Measurements from ENCODE around the gene ZBTB16.

The ZBTB16 gene

DNA sequence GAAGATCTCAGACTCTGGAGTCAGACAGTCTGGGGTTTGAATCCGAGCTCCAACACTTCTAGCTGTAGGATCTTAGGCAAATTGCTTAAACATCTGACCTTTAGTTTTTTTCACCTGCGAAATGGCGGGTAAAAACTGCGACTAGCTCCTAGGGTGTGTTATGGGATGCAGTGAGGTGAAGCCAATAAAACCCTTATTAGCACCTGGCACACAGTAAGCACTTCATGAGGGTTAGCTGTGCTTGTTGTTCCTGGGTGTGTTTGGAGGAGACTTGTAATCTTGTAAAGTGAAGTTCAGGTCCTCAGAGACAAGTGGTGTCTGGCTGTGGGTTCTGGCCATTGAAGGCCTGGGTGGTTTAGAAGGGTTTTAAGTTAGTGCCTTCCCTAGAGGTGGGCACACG, 68.9 kb downstream of the ZBTB16 start:
- no peak for DNase-seq (ENCODE audit: low read depth in 2 of 2, low spot score in 1 of 2)

DNA sequence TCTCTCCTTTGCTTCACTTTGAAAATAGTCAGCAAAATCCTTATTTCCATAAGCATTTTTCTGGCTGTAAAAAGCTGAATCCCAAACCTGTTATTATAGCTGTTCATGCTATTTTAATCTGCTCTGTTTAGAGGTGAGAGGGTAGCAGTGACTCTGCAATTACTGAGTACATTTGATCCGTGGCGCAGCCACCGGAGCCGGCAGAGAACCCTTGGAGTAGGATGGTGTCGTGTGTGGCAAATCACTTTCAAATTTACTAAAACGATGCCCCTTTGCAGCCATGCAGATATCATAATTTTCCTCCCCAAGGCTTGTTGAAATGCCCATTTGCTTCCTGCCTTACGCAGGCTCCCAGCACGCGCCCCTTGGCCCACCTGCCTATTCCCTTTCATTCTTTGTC, 69.6 kb downstream of the ZBTB16 start:
- no peak for DNase-seq (ENCODE audit: low read depth in 2 of 2, low spot score in 1 of 2)

DNA sequence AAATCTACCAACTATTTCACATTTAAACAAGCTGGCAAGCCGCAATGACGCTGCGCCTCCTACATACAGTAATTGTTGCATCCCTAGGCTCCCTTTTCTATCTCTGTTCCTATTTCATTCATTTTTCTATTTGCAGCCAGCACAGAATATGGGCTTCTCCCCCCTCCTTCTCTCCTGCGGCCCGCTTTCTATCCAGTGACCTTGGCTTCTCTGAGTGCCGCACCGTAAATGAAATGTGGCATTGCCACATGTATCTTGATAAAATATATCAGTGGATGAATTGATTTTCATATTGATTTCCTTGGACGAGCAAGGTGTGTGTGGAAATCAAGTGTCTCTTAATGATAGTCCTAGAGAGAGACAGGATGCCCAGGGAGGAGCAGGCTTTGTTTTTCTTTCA, 70.2 kb downstream of the ZBTB16 start:
- no peak for DNase-seq (ENCODE audit: low read depth in 2 of 2, low spot score in 1 of 2)

DNA sequence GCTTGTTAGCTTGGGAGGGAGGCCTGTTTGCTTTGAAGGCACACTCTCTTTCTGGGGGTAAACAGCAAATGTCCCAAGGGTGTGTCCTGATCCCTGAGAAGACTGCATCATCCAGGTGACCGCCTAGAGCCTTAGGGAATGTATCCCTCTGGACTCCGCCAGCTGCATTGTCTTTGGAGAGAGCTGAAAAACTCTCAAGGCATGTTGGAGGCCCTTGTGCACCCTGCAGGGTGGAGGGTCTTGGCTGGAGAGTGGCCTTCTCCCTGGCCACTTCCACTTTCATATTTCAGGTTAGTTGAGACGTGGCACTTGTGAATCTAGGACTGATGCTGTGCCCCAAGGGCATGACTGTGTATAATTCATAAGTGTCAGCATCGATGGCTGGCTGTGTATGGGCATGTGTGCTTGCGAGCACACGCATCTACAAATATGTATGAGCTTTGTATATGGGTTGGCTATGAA, 70.6 kb downstream of the ZBTB16 start:
- DNase-seq (ENCODE audit: low read depth in 2 of 2, low spot score in 1 of 2), result no peak

DNA sequence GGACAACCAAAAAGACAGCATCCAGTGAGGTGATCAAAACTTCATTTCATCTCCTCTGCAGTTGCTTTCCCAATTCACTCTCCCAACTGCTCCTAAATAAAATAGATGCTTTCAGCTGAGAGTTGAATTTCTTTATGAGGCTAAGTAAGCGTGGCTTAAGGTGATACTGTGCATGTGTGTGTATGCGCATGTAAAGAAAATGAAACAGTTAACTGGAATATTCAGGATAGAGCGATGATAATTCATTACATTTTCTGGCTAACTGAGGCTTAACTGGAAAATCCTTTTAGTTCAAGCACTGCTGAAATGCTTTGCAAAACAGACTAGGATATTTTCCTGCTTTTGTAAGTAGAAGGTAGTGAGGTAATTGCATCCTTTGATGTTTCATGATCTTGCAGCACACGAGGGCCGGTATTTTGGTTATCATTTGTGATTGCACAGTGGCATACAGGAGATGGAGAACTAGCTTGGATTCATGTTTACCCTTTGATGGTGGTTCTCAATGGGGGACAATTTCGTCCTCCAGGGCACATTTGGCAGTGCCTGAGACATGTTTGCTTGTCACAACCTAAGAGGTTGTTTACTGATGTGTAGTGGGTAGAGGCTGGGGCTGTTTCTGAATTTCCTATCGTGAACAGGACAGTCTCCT, 71.2 kb downstream of the ZBTB16 start:
- no peak for DNase-seq (ENCODE audit: low read depth in 2 of 2, low spot score in 1 of 2)

DNA sequence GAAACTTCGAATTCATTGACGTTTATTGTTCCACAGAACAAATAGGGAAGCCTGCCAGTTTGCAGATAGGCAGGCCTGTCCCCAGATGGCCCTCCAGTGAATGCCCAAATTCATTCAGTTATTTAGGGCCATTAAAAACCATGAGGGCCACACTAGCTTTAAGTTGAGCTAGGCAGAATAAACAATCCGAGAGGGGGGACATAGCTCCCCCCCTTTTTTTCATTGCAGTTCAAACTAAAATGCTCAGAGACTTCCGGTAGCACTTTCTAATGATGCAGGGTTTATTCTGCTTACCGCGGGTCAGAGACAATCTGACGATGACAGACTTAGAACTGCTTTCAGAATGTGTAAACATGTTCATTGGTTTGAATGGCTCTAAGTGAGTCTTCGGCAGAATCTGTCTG, 72.0 kb downstream of the ZBTB16 start:
- DNase-seq (ENCODE audit: low read depth in 2 of 2, low spot score in 1 of 2), result no peak

DNA sequence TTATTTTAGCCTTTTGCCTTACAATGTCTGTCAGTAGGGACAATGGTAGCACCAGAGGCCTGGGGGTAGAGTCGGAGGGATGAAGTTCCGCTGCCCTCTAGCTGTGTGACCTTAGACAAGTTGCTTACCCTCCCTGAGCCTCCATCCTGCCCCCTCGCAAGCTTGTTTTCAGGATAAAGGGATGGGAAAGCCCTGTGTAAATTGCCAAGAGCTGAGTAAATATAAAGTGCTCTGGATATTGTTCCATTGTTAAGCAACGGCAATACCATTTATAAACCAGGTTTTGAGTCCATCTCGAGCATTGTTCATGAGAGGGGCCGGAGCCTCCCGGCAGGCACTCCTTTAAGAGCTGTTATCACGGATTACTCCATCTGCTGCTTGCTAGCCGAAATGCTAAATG, 72.9 kb downstream of the ZBTB16 start:
- no peak for DNase-seq (ENCODE audit: low read depth in 2 of 2, low spot score in 1 of 2)

DNA sequence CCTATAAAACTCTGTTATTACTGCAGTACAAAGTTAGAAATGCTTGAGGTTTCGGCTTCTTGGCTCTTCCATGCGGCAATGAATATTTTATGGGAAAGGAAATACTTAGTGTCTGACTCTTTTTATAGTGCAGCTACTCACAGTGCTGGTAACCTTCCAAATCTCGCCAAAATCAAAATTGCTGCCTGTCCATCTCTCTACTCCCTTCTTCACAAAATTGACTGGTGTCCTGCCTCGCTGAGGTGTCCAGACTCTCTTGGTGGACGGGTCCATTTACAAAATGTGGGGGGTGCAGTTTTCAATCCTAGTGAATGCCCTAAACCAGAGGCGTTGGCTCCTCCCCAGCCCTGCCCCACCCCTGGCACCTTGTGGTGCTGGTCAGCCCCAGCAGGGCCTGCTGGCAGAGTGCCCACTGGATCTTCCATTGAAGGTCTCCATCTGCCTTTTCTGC, 73.5 kb downstream of the ZBTB16 start:
- DNase-seq (ENCODE audit: low read depth in 2 of 2, low spot score in 1 of 2), result no peak

DNA sequence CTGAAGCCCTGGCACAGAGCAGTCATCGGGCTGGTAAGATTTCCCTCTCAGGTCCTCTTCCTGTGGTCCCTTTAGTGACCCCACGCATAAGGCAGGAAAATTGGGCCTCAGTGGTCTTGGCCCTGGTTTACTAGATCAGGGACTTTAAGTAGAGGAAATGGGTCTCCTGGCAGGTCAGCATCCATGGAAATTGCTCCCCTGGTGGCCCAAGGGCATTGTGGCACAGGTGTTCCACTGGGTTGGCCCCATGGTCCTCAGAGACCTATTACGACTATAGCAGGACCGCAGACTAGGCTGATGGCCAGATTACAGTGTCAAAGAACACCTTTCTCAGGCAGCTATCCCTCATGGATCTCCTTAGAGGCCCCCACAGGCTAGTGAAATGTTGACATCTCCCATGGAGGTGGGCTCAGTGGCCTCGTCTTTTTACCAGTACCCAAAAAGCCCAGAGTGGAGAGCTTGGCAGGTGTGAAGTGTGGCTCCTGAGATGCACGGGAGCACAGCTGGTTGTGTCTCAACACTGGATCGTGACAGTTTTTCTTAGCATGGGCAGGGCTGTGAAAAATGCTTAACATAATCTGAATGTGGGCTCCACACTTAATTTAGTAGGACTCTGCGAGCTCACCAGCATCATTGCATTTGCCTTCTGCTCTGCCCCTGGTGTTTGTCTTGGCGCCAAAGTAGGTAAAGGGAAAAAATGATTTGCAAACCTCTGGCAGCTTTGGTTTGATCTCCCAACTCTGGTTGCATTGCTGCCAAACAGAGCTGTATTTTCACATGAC, 74.2 kb downstream of the ZBTB16 start:
- DNase-seq (ENCODE audit: low read depth in 2 of 2, low spot score in 1 of 2), result no peak

DNA sequence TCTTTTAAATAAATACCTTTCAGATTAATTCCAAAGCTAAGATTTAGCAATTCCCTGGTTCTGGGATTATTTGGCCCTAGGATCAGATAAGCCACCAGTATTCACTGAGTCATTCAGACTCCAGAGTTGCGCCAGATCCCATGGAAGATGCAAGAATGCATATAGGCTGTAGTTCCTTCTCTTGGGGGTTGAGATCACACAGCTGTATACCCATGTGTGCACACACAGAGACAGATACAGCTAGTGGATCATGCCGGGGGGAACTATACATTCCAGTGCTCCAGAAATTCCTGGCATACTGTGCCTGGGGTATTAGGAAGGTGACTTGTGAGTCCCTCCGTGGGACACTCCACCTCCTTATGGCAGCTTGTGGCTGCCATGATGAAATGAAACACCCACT, 75.4 kb downstream of the ZBTB16 start:
- no peak for DNase-seq (ENCODE audit: low read depth in 2 of 2, low spot score in 1 of 2)

DNA sequence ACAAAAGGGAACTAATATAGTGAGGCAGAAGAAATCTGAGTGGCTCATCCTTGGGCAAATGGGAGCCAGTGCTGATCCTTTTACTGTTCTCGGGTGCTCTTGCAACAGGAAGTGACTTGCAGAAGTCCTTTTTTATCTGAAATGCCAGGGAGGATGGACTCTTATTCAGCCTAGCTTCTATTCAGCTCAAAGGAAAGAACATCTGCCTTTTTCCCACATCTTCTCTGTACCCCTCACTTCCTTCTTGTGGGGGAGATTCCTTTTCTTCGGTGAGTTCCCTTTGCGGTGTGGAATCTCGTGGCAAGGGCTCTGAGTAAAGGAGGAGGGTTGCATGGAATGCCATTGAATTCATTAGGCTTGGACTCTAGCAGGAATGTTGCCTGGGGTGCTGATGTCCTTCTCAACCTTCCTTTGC, 76.2 kb downstream of the ZBTB16 start:
- DNase-seq (ENCODE audit: low read depth in 2 of 2, low spot score in 1 of 2), result no peak

DNA sequence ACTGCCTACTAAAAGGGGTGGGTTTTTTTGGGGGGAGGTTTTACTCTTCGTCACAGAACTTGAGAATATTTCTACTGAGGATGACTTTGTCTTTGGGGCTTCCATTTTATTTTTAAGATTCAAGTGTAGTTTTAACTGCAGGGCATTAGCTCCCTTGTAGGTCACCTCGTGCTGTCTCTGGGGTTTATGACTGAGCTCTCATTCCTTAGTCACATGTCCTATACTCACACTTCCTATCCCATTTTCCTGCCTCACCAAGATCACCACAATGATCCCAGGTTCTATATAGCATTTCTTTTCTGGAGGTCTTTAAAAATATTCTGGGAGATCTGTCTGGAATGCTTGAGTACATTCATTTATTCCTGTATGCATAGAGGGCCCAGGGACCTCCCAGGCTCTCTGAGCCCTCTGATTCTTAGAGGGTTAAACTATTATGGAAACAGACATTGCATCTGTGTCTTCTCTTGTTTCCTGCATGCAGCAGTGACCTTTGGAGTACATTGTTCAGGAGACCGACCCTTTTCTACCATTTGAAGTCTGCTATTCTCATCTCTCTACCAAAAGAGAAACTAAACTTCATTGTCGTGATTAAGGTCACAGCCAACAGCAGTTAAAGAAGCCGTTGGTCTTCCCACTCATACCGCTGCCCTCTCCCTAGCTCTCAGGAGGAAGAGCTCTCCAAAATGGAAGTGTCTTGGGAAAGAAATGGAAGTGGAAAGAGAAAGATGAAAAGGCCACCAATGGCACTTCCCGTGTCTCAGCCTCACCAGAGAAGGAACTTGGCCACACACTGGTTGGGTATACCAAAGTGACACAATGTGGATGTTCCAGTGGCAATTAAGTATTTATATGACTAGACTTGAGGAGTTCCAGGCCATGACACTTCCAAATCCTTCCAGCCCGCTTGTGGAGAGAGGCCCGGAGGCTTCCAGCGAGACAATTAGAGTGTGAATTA, 77.5 kb downstream of the ZBTB16 start:
- no peak for DNase-seq (ENCODE audit: low read depth in 2 of 2, low spot score in 1 of 2)

DNA sequence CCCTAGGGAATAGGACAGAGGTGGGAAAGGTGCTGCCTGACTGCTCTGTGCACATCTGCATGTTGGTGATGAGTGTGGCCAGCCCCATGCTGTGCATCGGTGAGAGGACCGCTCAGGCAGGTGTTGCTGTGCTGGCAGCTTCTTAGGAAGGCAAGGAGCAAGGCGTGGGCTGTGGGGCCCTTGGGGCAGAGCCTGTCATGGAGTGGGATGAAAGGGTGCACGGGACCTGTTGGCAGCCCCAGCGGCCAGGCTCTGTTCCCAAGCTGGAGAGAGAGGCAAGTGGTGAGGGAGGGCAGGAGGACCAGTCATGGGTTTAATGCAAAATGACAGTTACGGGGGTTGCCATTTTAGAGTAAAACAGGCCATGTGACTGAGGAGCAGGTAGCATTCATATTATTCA, 78.3 kb downstream of the ZBTB16 start:
- no peak for DNase-seq (ENCODE audit: low read depth in 2 of 2, low spot score in 1 of 2)

DNA sequence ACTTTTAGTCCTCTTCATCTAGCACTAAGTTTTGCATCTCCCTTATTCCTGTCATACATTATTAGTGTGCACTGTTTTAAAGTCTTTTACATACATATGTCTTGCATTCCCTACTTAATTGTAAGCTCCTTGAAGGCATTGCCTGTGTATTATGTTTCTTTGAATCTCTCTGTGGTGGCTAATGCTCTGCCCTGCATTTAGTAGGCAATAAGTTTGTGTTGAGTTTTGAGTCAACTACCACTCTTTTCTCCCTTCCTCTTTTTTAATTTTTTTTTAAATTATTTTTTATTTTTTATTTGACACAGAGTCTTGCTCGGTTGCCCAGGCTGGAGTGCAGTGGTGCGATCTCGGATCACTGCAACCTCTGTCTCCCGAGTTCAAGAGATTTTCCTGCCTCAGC, 78.9 kb downstream of the ZBTB16 start:
- DNase-seq (ENCODE audit: low read depth in 2 of 2, low spot score in 1 of 2), result no peak

DNA sequence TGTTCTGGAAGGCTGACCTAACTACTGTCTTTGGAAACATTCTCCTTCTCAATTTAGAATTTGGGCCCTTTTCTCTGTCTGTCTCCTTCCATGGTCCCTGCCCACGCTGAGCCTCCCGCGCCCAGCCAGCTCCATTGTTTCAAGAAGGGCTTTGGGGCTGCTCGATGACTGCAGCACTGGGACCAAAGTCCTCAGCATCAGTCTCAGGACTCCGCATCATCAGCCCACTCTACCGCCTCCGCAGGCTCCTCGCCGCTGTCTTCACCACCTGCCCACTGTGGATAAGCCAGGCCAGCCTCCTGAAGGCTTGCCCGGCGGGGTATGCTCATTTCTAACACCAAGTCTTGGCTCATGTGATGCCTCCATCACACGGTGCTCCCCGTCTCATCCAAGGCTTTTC, 81.3 kb downstream of the ZBTB16 start:
- DNase-seq (ENCODE audit: low read depth in 2 of 2, low spot score in 1 of 2), result no peak

DNA sequence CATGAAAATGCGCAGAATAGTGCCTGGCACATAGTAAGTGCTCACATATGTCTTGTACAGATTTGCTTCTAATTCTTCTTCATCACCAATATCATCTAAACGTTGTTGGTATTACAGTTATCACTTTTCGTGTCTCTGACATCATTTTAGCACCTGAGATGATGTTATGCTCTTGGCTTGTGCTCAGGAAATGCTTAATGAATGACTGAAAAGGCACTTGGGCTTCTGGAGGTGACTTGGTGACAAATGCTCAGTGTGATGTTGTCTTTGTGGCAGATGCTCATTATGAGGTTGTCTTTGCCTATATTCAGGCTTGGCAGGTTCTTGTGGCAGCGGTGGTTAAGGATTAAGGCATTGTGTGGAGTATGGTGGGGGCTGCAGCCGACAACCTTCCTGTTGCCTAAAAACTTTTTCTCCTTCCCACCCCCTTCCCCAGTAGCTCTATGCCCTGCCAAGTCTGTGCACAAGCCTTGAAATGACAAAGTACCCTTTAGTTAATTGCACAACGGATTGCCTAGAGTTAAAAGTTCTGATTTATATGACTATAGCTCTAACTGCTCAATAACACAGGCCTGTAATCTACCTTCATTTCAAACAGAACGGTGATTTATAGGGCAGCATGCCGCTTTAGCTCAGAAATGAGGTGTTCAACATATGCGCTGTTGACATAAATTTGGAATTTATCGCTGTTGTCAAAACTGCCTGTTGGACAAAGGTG, 82.5 kb downstream of the ZBTB16 start:
- no peak for DNase-seq (ENCODE audit: low read depth in 2 of 2, low spot score in 1 of 2)

DNA sequence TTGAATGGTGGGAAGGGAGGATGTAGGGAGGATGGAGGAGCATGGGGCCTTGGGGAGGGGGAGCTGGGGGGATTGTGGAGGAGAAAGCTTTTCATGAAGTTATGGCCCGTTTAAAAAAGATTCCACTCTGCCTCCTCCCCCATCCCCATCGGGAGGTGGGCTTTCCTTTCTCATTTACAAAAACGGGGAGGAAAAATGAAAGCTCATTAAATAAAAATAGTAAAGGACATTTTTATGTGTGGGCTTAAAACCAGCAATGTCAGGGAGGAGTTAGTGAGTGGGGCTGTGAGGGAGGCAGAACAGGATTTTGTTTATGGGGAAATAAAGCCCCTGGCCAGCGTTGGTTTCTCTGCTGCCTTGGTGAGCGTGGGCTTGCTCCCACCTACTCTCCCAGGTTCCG, 83.2 kb downstream of the ZBTB16 start:
- DNase-seq (ENCODE audit: low read depth in 2 of 2, low spot score in 1 of 2), result no peak

DNA sequence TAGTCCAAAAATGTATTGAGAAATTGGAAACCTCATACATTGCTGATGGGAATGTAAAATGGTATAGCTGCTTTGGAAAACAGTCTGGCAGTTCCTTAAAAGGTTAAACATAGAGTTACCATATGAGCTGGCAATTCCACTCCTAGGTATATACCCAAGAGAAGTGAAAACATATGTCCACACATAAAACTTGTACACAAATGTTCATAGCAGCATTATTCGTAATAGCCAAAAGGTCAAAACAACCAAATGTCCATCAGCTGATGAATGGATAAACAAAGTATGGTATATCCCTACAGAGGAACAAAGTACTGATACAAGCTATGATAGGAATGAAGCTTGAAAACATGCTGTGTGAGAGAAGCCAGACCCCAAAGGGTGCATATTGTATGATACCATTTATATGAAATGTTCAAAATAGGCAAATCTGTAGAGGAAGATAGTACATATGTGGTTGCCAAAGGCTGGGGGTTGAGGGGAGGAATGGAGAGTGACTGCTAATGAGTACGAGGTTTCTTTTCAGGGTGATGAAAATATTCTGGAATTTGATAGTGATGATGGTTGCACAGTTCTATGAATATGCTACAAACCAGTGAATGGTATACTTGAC, 85.8 kb downstream of the ZBTB16 start:
- DNase-seq (ENCODE audit: low read depth in 2 of 2, low spot score in 1 of 2), result no peak

DNA sequence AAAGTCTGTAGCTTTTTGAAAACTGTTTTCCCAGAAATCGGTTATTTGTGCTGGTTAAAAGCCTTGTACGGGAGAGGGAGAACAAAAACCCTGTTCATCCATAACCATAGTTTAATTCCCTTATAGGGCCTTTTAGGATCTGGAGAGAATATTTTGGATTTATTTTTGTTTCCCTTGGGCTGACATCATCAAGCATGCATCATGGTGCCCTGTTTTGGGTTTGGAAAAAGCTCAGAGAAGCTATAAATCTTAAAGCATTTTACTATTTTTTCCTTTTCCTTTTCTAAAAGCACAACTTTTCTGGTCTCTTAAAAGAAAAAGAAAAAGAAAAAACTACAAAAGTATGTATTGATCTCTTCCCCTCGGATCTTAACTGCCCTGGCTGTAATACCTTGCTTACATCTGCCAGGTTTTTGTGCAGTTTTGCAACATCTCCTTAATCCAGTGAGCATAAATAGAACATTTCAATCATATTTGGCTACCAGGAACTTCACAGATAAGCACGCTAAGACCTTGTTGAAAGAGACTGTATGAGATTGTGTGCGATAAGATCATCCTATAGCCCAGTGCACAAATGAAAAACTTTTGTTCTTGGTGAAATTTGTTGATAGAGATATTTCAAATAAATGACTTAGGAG, 88.0 kb downstream of the ZBTB16 start:
- no peak for DNase-seq (ENCODE audit: low read depth in 2 of 2, low spot score in 1 of 2)

DNA sequence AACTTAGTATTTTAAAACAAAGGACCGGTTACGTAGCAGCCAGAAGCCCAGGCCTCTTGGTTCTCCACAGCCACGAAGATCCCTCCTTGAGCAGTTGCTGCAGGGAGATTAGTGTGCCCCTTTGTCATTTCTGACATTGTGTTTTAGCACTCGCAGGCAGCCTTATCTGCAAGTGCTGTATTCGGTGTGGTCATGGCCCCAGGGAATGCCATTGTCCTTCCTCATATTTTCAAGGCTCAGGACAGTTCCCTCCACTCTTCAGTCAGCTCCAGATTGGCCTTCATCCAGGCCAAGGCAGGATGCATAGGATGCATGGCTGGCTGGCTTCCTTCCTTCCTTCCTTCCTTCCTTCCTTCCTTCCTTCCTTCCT, 88.5 kb downstream of the ZBTB16 start:
- DNase-seq (ENCODE audit: low read depth in 2 of 2, low spot score in 1 of 2), result no peak

All from stimulated activated CD8-positive, alpha-beta memory T cell treated with anti-CD3 and anti-CD28 coated beads, Interleukin-4, amount 100 ng/mL, for 1 hour (primary cell).